H1 (cell line): ENCODE results near the gene CAMTA1.

ENCODE experiments used
- EZH2 ChIP-seq: fragments of 200-600 bp; sonication (generic); IDR thresholded peaks from 2 replicates; pipeline ENCODE4 v1.7.1; 2012; ENCODE audit warnings: low read depth, mild to moderate bottlenecking, moderate library complexity, low read length, inconsistent platforms; ENCODE audit not compliant: severe bottlenecking
- GABPA ChIP-seq: IDR thresholded peaks from 2 replicates; pipeline ENCODE4 v1.6.1; 2011; ENCODE audit warnings: mild to moderate bottlenecking, low read length, moderate library complexity, borderline replicate concordance; ENCODE audit not compliant: insufficient read depth
- NRF1 ChIP-seq: IDR thresholded peaks from 2 replicates; pipeline ENCODE4 v1.6.1; 2011; ENCODE audit warnings: mild to moderate bottlenecking, low read depth, low read length, improper control_type of control experiment
- POLR2A ChIP-seq, 2 experiments: IDR thresholded peaks; 1 replicate in 1 of 2; 2 replicates in 1 of 2; pipeline ENCODE4 v1.6.1; 2011; ENCODE audit warnings: low read depth in 2 of 2, low read length in 2 of 2, mild to moderate bottlenecking in 2 of 2; ENCODE audit errors: control extremely low read depth in 1 of 2
- SIN3A ChIP-seq, 2 experiments: IDR thresholded peaks in 1 of 2; conservative IDR thresholded peaks in 1 of 2; 2 replicates each; pipeline ENCODE4 v1.6.1; 2011 to 2012; ENCODE audit warnings: low read length in 2 of 2, improper control_type of control experiment in 1 of 2, low read depth in 1 of 2, mild to moderate bottlenecking in 1 of 2
- SUZ12 ChIP-seq: fragments of 200-600 bp; sonication (generic); IDR thresholded peaks from 2 replicates; pipeline ENCODE4 v1.6.1; 2012; ENCODE audit warnings: mild to moderate bottlenecking, inconsistent platforms, low read length, moderate library complexity, mixed read lengths
- TF ChIP-seq, protein P1 (sequence below): IDR thresholded peaks from 2 replicates; pipeline ENCODE4 v1.6.1; 2012; ENCODE audit warnings: inconsistent platforms
- TF ChIP-seq, protein P2 (sequence below), 3 experiments: IDR thresholded peaks; 1 replicate in 2 of 3; 2 replicates in 1 of 3; pipeline versions ENCODE4 v1.5.1 to v1.6.1; 2011; ENCODE audit warnings: low read length in 3 of 3, mild to moderate bottlenecking in 3 of 3, inconsistent platforms in 2 of 3, low read depth in 1 of 3, moderate library complexity in 1 of 3; ENCODE audit not compliant: insufficient read depth in 1 of 3; ENCODE audit errors: control extremely low read depth in 1 of 3

DNA sequence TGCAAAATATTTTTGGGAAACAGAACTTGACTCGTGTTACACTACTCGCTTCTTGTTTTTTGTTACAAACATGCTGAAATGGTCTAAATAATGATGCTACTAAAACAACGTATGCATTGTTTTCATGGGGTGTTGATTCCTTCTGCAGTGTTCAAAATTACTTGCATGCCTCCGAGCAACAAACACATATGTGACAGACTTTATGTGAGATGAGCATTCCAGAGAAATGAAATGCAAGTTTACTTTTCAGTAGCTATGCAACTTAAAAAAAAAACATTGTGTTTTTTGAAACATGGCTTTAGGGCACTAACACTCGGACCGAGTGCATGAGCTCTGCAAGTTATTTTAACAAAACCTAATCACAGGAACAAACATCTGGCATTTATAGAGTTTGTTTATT lies 84.8 kb downstream of the CAMTA1 start:
- no peak for TF ChIP-seq POLR2A (IDR thresholded peaks at IDR 0.05; ENCODE audit: control extremely low read depth in 1 of 2, low read depth in 2 of 2, low read length in 2 of 2)
- TF ChIP-seq, protein P1, sequence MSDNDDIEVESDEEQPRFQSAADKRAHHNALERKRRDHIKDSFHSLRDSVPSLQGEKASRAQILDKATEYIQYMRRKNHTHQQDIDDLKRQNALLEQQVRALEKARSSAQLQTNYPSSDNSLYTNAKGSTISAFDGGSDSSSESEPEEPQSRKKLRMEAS: no peak
- TF ChIP-seq, protein P2, sequence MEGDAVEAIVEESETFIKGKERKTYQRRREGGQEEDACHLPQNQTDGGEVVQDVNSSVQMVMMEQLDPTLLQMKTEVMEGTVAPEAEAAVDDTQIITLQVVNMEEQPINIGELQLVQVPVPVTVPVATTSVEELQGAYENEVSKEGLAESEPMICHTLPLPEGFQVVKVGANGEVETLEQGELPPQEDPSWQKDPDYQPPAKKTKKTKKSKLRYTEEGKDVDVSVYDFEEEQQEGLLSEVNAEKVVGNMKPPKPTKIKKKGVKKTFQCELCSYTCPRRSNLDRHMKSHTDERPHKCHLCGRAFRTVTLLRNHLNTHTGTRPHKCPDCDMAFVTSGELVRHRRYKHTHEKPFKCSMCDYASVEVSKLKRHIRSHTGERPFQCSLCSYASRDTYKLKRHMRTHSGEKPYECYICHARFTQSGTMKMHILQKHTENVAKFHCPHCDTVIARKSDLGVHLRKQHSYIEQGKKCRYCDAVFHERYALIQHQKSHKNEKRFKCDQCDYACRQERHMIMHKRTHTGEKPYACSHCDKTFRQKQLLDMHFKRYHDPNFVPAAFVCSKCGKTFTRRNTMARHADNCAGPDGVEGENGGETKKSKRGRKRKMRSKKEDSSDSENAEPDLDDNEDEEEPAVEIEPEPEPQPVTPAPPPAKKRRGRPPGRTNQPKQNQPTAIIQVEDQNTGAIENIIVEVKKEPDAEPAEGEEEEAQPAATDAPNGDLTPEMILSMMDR (IDR thresholded peaks at IDR 0.05; ENCODE audit: control extremely low read depth in 1 of 3, insufficient read depth in 1 of 3, low read depth in 1 of 3, low read length in 3 of 3): no peak
- no peak for TF ChIP-seq SUZ12
- no peak for TF ChIP-seq GABPA
- TF ChIP-seq EZH2: no peak
- TF ChIP-seq SIN3A (conservative IDR thresholded peaks at IDR 0.05 in 1 of 2, IDR thresholded peaks at IDR 0.05 in 1 of 2; ENCODE audit: low read depth in 1 of 2, low read length in 2 of 2): no peak
- TF ChIP-seq NRF1: no peak
